HG03060 (cell line): ENCODE results near the gene NBAS.
"Not testable (repeated sequence)": the region's sequence is repeated elsewhere in the genome, so short reads cannot be mapped to it uniquely, and the experiment has no call there.

ENCODE experiments used
- ATAC-seq: cut with Tn5 transposase; IDR thresholded peaks from one replicate; pipeline ENCODE4 v1.9.1; 2021; ENCODE audit warnings: low read depth, moderate number of reproducible peaks; ENCODE audit not compliant: unreplicated experiment

The NBAS gene

DNA sequence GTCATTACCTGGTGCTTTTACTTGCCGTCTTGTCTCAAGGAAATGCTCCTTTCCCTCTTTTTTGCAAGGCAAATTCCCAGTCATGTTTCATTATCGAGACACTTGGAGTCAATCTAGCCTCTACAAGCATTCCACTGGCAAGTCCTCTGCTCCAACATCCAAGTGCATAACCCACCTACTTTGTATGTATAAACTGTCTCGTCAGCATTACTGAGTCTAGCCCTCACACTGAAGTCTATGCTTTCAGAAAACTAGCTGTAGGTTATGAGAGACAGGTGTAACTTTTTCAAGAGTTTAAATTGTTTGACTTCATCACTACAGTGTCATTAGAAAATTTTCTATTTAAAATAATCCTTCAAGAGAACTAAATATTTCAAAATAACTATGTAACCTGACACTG, 319.2 kb downstream of the NBAS start:
- no peak for ATAC-seq

GRCh38 chr2:15241201-15241600, 319.9 kb downstream of the NBAS start:
- ATAC-seq, result no peak

DNA sequence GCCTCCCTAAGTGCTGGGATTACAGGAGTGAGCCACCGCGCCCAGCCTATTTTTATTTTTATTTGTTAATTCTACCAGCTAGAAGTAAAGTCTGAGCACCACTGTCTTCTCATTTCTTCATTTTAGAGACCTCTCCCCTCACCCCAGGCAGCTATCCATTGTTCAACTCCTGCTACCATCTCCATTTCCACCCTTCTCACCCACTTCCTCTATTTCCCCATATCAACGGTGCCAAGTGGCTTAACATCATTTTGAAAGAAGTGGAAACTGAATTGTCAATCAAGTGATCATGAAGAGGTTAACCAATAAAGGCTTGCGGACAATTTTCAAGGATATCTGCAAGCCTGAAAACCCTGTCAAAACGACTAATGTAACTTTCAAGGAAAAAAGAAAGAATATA, 323.1 kb downstream of the NBAS start:
- ATAC-seq, result no peak

DNA sequence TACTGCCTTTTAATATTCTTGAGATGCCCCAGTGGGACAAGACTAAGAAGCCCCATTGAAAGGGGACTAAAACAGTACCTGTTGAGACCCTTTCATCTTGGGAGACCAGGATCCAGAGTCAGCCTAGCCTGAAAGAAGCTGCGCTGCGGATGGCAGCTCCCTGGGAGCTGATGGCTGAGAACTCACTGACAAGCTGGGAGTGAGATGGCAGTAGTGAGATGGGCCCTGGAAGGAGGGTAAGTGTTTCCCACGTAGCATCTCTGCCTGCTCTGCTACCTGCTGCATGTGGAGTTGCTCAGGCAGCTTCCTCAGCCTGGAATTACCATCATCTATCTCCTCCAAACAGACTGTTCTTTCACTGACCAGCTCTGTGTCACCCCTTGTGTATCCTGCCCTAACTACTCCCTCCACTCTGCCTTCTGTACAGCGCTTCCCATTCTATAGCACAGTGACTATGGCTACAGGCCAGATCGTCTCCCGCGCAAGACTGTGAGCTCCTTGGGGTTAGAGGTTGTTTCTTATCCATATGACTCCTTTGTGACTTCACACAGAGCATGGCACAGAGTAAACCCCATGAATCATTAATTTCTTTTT, 330.4 kb downstream of the NBAS start:
- ATAC-seq, result no peak

GRCh38 chr2:15226661-15227060, 334.5 kb downstream of the NBAS start:
- no peak for ATAC-seq

DNA sequence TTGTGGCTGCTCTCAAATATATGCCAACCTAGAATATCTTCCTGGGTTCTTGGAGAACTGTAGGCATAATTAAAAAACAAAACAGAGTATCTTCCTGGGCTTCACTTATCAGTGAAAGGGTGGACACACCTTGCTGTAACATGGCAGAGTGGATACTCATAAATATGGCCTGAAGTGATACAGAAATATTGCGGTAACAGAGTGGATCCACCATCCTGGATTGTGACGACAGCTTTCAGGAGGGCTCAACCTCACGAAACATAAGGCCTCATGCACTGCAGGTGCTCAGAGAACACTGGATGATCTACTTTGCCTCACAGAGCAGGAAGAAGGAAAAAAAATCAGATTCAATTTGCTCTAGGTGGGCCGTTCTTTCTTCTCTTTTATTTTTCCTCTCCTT, 336.0 kb downstream of the NBAS start:
- no peak for ATAC-seq

GRCh38 chr2:15224641-15225040, 336.5 kb downstream of the NBAS start:
- ATAC-seq, result no peak

DNA sequence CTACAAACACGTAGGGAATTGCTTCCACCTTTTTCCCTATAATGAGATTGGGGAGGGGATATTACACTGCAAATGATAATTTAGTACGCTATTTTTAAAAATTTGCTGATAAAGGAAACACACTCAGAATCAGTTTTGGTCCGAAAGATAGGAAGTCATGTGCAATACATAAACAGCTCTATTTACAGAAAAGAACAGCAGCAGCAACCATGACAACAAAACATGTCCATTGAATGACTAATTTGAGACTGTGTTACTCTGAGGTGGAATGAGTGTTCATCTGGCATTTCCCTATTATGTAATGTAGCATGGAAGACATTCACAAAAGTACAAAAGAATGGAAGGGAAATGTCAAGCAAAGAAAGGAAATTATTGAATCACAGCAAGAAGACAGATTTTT, 337.2 kb downstream of the NBAS start:
- no peak for ATAC-seq

- no peak for ATAC-seq
These were observed 338.3 kb downstream of the NBAS start for GRCh38 chr2:15222856-15223255.

DNA sequence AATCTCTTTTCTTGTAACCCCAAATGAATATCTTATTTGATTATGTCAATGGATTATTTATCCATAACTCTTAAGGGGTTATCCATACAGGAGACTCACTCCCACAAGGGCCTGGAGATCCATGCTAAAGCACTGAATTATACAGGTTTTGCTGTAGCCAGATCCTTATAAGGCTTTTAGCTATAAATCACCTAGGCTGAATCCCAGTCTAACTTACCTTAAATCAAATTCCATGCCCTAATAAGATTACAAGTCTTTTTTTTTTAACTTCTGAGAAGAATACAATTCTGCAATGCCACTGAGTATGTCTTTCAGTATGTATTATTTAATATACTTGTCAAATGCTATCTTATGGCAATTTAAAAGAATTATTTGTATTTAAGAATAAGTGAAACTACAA, 340.5 kb downstream of the NBAS start:
- no peak for ATAC-seq

GRCh38 chr2:15218423-15219086, 342.6 kb downstream of the NBAS start:
- no peak for ATAC-seq

GRCh38 chr2:15212249-15212648, 348.9 kb downstream of the NBAS start:
- no peak for ATAC-seq

- ATAC-seq, result not testable (repeated sequence)
These were observed 350.6 kb downstream of the NBAS start for GRCh38 chr2:15210542-15210941.

DNA sequence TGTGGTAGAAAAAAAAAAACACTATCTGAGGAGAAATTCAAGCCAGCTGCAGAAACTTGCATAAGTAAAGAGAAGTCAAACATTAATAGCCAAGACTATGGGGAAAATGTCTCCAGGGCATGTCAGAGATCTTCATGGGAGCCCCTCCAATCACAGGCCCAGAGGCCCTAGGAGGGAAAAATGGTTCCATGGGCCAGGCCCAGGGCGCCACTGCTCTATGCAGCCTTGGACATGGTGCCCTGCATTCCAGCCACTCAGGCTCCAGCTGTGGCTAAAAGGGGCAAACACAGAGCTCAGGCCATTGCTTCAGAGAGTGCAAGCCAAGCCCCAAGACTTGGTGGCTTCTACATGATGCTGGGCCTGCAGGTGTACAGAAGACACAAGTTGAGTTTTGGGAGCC, 354.7 kb downstream of the NBAS start:
- no peak for ATAC-seq

- no peak for ATAC-seq
These were observed 355.6 kb downstream of the NBAS start for GRCh38 chr2:15205562-15205961.

DNA sequence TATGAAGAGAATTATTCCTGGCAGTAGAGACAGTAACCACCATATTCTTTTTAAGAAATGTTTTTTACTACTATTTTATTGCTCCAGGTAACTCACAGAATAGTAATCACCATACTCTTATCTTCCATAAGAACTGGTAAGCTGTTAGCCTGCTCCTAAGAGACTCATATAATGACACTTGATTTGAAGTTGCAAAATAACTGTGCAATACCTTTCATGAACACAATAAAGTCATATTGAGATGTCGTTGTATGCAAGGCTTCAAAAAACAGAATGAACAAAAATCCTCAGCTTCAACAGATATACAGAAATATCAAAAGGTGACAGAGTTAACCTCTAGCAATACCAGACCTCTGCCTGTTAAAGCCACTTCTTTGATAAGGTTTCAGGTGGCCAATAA, 360.1 kb downstream of the NBAS start:
- ATAC-seq, result no peak

GRCh38 chr2:15200581-15200980, 360.6 kb downstream of the NBAS start:
- no peak for ATAC-seq

DNA sequence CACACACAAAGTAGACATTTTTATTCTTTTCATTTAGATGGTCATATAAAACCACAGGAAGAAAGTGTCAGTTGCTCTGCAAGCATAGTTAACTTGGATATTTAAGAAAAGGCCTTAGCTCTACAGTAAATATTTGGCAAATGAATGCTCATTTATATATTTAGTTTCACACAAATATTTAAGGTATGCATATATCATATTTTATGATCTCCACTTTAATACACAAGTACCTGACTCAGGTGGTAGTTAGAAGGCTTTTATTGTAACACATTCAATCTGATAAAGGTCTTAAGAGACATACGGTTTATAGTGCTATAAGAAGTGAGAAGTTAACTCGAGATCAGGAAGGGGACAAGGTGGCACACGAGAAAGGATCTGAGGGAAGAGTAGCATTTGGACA, 363.1 kb downstream of the NBAS start:
- ATAC-seq, result no peak

- no peak for ATAC-seq
These were observed 365.3 kb downstream of the NBAS start for GRCh38 chr2:15195813-15196212.

DNA sequence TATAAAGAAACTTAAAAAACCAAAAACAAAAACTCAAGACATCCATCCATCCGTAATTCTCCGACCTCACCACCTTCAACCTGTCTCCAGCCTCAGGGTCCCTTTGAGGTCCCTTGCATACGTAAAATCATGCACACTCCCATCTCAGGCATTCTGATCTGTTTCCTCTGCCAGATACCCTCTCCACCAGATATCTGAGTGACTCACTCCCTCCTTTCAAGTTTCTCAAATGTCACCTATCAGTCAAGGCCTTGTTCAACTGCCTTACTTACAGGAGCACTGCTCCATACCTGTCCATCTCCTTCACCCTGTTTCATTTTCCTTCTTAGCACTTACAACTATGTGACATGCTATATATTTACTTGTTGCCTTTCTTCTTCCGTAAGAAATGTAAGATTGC, 369.3 kb downstream of the NBAS start:
- ATAC-seq, result no peak

DNA sequence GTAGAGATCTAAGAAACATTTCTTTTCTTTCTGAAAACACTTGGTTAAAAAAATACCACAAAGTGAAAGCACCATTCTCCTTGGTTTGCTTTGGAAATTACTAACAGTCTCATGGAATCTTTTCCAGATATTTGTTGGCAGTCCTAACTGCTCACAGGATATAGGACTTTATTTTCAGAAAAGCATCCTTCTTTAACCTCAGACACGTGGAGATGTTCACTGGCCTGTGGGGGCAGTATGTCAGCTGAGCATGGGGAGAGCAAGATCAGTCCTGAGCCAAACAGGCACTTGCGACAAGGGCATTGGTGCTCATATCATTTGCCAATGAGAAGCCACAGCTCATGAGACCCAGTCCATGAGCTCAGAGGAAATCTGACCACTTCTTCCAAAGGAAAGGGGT, 371.9 kb downstream of the NBAS start:
- no peak for ATAC-seq

DNA sequence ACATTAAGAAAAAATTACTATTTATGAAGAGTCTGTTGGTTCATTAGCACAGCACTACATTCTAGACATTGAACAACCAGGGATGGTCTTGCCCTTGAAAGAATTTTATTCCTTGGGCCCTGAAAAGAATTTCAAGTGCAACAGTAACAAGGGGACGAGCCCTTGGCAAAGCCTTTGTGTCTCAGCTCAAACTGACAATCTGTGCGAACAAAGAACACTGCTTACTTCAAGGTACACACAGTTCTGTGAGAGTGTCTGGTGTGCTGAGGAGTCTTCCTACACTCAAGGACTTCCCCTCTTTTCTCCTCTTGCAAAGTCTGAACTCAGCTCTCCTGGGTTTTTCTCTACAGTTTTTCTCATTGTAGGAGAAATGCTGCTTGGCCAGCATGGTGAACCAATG, 373.4 kb downstream of the NBAS start:
- no peak for ATAC-seq

GRCh38 chr2:15186118-15186517, 375.0 kb downstream of the NBAS start:
- no peak for ATAC-seq
